Nephron (organoid): ENCODE measurements around the gene IRF4.

Source experiments
- H3K27ac Mint-ChIP-seq, 3 experiments: 2 replicates each; pipeline ENCODE4 v1.8.0; 2020; ENCODE audit warnings: mixed read lengths in 3 of 3, mild to moderate bottlenecking in 2 of 3, moderate library complexity in 1 of 3
- H3K27me3 Mint-ChIP-seq: 2 replicates; pipeline ENCODE4 v1.8.0; 2021; ENCODE audit warnings: low read depth, mild to moderate bottlenecking, moderate library complexity, mixed read lengths
- H3K36me3 Mint-ChIP-seq: 2 replicates; pipeline ENCODE4 v1.8.0; 2020; ENCODE audit warnings: low read depth, mixed read lengths
- H3K4me1 Mint-ChIP-seq: 2 replicates; pipeline ENCODE4 v1.8.0; 2020; ENCODE audit warnings: mixed read lengths
- H3K4me3 Mint-ChIP-seq, 3 experiments: 2 replicates each; pipeline ENCODE4 v1.8.0; 2020; ENCODE audit warnings: mild to moderate bottlenecking in 3 of 3, mixed read lengths in 3 of 3, moderate library complexity in 2 of 3
- H3K9me3 Mint-ChIP-seq: 2 replicates; pipeline ENCODE4 v1.8.0; 2020; ENCODE audit warnings: mixed read lengths
- CTCF ChIP-seq, 3 experiments: fragments of 200-600 bp; sonication (generic); IDR thresholded peaks; one replicate each; pipeline ENCODE4 v1.5.0; 2021; ENCODE audit warnings: antibody characterized with exemption in 3 of 3; ENCODE audit not compliant: unreplicated experiment in 3 of 3

Gene IRF4

GRCh38 chr6:359261-360035 lies 32.1 kb upstream of the IRF4 start:
- Mint-ChIP-seq H3K4me1 (peaks cover 43% of the 10 kb centered on the region), H3K36me3 (no peaks in the 10 kb centered on the region), H3K27me3 (peaks cover 3% of the 10 kb centered on the region), H3K9me3 (peaks cover 56% of the 10 kb centered on the region), H3K27ac (no peak overlapping the region), H3K4me3 (no peak overlapping the region)
- TF ChIP-seq CTCF (IDR thresholded peaks at IDR 0.05; ENCODE audit: unreplicated experiment in 3 of 3): no peak

GRCh38 chr6:360349-360748 lies 31.2 kb upstream of the IRF4 start:
- H3K27me3 Mint-ChIP-seq: peaks cover 3% of the 10 kb centered on the region
- no peak for TF ChIP-seq CTCF (IDR thresholded peaks at IDR 0.05; ENCODE audit: unreplicated experiment in 3 of 3)
- peaks cover 36% of the 10 kb centered on the region for H3K4me1 Mint-ChIP-seq
- H3K27ac Mint-ChIP-seq: peak overlapping the region in 1 of 3 experiments; percentile 2
- H3K36me3 Mint-ChIP-seq: no peaks in the 10 kb centered on the region
- H3K4me3 Mint-ChIP-seq: no peak overlapping the region
- peaks cover 50% of the 10 kb centered on the region for H3K9me3 Mint-ChIP-seq

GRCh38 chr6:360764-361373 lies 30.7 kb upstream of the IRF4 start:
- Mint-ChIP-seq H3K36me3 (no peaks in the 10 kb centered on the region), H3K4me1 (peaks cover 35% of the 10 kb centered on the region), H3K4me3 (no peak overlapping the region), H3K27me3 (peaks cover 7% of the 10 kb centered on the region), H3K9me3 (peaks cover 53% of the 10 kb centered on the region), H3K27ac (peak overlapping the region in 2 of 3 experiments; percentile 2 to 56)
- no peak for TF ChIP-seq CTCF (IDR thresholded peaks at IDR 0.05; ENCODE audit: unreplicated experiment in 3 of 3)

GRCh38 chr6:361411-362132 lies 30.0 kb upstream of the IRF4 start:
- Mint-ChIP-seq H3K27ac (no peak overlapping the region), H3K9me3 (peaks cover 50% of the 10 kb centered on the region), H3K4me3 (no peak overlapping the region), H3K36me3 (no peaks in the 10 kb centered on the region), H3K27me3 (peaks cover 7% of the 10 kb centered on the region), H3K4me1 (peaks cover 37% of the 10 kb centered on the region)
- no peak for TF ChIP-seq CTCF (IDR thresholded peaks at IDR 0.05; ENCODE audit: unreplicated experiment in 3 of 3)

- TF ChIP-seq CTCF (IDR thresholded peaks at IDR 0.05; ENCODE audit: unreplicated experiment in 3 of 3): no peak
- no peak overlapping the region for H3K27ac Mint-ChIP-seq
- H3K4me1 Mint-ChIP-seq: peaks cover 45% of the 10 kb centered on the region
Observed at GRCh38 chr6:362231-362923, 29.2 kb upstream of the IRF4 start.

More at GRCh38 chr6:362231-362923, 29.2 kb upstream of the IRF4 start:
- Mint-ChIP-seq H3K9me3 (peaks cover 45% of the 10 kb centered on the region), H3K27me3 (peaks cover 7% of the 10 kb centered on the region), H3K4me3 (no peak overlapping the region), H3K36me3 (no peaks in the 10 kb centered on the region)
